Measurements from ENCODE around the gene MTHFR.
"Not testable (repeated sequence)": the region's sequence is repeated elsewhere in the genome, so short reads cannot be mapped to it uniquely, and the experiment has no call there.

MTHFR gene

DNA sequence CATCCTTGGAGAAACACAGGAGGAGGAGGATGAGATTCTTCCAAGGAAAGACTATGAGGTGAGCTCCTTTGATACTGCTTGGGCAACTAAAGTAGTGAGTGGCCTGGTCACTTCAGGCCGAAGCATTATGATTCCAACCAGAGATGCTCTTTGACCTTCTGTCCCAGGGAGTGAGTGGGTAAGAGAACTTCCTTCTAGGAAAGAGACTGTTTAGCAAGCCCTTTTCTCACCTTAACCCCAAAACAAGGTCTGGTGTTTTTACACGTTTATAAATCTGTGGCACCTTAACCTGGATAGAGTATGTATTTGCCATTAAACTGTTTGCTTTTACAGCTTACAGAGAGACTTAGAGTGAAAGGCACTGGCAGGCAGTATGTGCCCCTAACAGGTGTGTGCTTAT lies 1.4 kb upstream of the MTHFR start:
- WGBS (ENCODE audit: extremely low coverage, insufficient coverage, low lambda C conversion rate), result no CpG with 5 or more reads among the region's 2 CpGs
- DNase-seq, result no peak
- H3K4me2 ChIP-seq (ENCODE audit: low read length), result peak overlapping the region; percentile 32

DNA sequence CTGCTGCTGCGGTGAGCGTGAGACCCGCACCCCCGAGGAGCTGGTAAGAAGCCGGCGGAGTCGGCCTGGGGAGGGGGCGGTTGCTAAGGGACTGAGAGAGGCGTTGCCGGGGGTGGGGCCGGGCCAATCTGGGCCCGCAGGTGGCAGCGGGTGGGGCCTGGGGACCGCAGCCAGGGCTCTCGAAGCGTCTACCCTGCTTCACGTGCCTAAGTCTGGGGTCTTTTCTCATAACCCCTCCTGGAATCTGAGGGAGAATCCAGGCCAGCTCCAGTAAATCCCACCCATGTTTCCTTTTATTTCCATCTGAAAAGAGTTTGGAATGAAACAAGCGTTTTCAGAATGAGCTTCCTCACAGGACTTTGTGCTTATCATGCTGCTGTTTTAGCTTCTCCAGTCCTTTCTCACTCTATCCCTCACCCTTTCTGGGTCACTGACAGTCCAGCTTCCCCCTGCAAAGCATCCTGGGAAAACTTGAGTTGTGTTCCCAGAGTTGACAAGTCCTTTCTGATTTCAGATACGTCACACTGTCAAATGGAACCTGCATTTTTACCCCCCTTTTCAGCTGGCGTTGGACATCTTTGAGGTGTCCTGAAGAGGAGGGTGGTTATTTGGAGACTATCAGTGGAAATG lies 658 bp upstream of the MTHFR start:
- peaks cover 2% of the 10 kb centered on the region for H3K36me3 ChIP-seq (ENCODE audit: control insufficient read depth, insufficient read depth, low read length)
- H3K79me1 ChIP-seq (ENCODE audit: low read length), result peaks cover 15% of the 10 kb centered on the region
- H3K23ac ChIP-seq (ENCODE audit: low read length), result no peak overlapping the region
- no peak overlapping the region for H2BK15ac ChIP-seq (replicated peaks; ENCODE audit: low read depth)
- H3K9ac ChIP-seq (ENCODE audit: low read length), result peak overlapping the region; percentile 85
- peak; percentile 36 for DNase-seq
- peaks cover 27% of the 10 kb centered on the region for H3K79me2 ChIP-seq (ENCODE audit: control insufficient read depth, insufficient read depth, low read length)
- H3K27ac ChIP-seq (ENCODE audit: low read depth, low read length), result peak overlapping the region; percentile 90
- no CpG with 5 or more reads among the region's 20 CpGs for WGBS (ENCODE audit: extremely low coverage, insufficient coverage, low lambda C conversion rate)
- H3K27me3 ChIP-seq (ENCODE audit: insufficient read depth, low read length, poor library complexity), result no peaks in the 10 kb centered on the region
- peaks cover 12% of the 10 kb centered on the region for H3K4me1 ChIP-seq (ENCODE audit: control insufficient read depth, low read depth, low read length)
- peak overlapping the region; percentile 72 for H2BK5ac ChIP-seq (ENCODE audit: low read length)
- peak overlapping the region; percentile 41 for H3K4ac ChIP-seq (ENCODE audit: low read depth, low read length)
- peak overlapping the region; percentile 17 for H2BK120ac ChIP-seq (ENCODE audit: low read depth, low read length)
- peak overlapping the region; percentile 32 for H3K4me2 ChIP-seq (ENCODE audit: low read length)
- H2AK5ac ChIP-seq (ENCODE audit: low read length), result no peak overlapping the region
- no peak overlapping the region for H4K5ac ChIP-seq (ENCODE audit: low read length)
- peak overlapping the region; percentile 95 for H3K56ac ChIP-seq (ENCODE audit: low read length)
- H4K8ac ChIP-seq (ENCODE audit: low read depth, low read length), result peak overlapping the region; percentile 28
- peak overlapping the region; percentile 55 for H3K18ac ChIP-seq (ENCODE audit: low read length)
- H3K4me3 ChIP-seq (ENCODE audit: low read length), result peak overlapping the region; percentile 72

More for the DNA sequence above, 1.4 kb upstream of the MTHFR start:
- Histone ChIP-seq H2AK5ac (ENCODE audit: low read length) (no peak overlapping the region), H2BK120ac (ENCODE audit: low read depth, low read length) (no peak overlapping the region), H4K5ac (ENCODE audit: low read length) (no peak overlapping the region), H2BK15ac (replicated peaks; ENCODE audit: low read depth) (no peak overlapping the region), H3K56ac (ENCODE audit: low read length) (peak overlapping the region; percentile 11), H3K4me1 (ENCODE audit: control insufficient read depth, low read depth, low read length) (peaks cover 12% of the 10 kb centered on the region), H3K27ac (ENCODE audit: low read depth, low read length) (no peak overlapping the region), H3K79me2 (ENCODE audit: control insufficient read depth, insufficient read depth, low read length) (peaks cover 27% of the 10 kb centered on the region), H3K27me3 (ENCODE audit: insufficient read depth, low read length, poor library complexity) (no peaks in the 10 kb centered on the region), H3K9ac (ENCODE audit: low read length) (peak overlapping the region; percentile 17), H3K36me3 (ENCODE audit: control insufficient read depth, insufficient read depth, low read length) (peaks cover 2% of the 10 kb centered on the region), H3K4ac (ENCODE audit: low read depth, low read length) (no peak overlapping the region), H3K18ac (ENCODE audit: low read length) (no peak overlapping the region), H3K79me1 (ENCODE audit: low read length) (peaks cover 13% of the 10 kb centered on the region), H4K8ac (ENCODE audit: low read depth, low read length) (no peak overlapping the region), H3K4me3 (ENCODE audit: low read length) (no peak overlapping the region), H3K23ac (ENCODE audit: low read length) (no peak overlapping the region), H2BK5ac (ENCODE audit: low read length) (no peak overlapping the region)

DNA sequence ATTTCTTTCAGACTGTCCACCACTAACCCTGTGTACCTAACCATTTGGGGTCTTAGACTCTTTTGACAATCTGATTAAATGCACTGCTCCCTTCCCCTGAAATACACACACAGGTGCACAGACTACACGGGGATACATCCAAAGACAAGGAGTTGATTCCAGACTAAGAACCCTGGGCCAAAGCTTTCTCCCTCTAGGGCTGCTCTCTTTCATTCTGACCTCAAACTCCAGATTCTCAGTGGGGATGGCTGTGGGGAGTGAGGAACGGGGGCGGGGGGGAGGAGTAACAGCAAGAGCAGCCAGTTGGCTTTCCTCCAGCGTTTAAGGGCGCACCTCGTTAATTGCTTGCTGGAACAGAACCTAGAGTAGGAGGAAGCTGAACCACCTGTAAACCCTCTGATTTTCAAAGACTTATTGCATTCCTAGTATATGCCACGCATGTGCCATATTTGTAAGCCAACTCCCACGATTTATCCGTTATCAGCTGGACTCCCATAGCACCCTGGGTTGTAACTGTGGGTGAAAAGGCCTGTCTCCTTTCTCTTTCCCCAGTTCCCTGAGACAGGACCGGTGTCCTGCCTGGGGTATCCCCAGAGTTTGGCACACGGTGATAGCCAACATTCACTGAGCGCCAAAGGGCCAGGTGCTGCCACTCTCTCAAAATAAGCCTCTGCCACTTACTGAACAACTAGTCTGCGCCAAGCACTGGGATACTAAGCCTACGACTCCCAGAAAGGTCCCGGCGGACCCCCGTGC lies 920 bp downstream of the MTHFR start:
- Histone ChIP-seq H3K4me3 (ENCODE audit: low read length) (peak overlapping the region; percentile 84), H3K4me2 (ENCODE audit: low read length) (peak overlapping the region; percentile 95), H2BK120ac (ENCODE audit: low read depth, low read length) (peak overlapping the region; percentile 16), H3K18ac (ENCODE audit: low read length) (peak overlapping the region; percentile 25), H3K79me1 (ENCODE audit: low read length) (peaks cover 15% of the 10 kb centered on the region), H2AK5ac (ENCODE audit: low read length) (peak overlapping the region; percentile 83), H4K8ac (ENCODE audit: low read depth, low read length) (no peak overlapping the region), H2BK5ac (ENCODE audit: low read length) (peak overlapping the region; percentile 78), H3K27ac (ENCODE audit: low read depth, low read length) (peak overlapping the region; percentile 95), H3K9ac (ENCODE audit: low read length) (peak overlapping the region; percentile 96), H3K56ac (ENCODE audit: low read length) (peak overlapping the region; percentile 99), H3K4ac (ENCODE audit: low read depth, low read length) (peak overlapping the region; percentile 4), H3K27me3 (ENCODE audit: insufficient read depth, low read length, poor library complexity) (no peaks in the 10 kb centered on the region), H3K36me3 (ENCODE audit: control insufficient read depth, insufficient read depth, low read length) (peaks cover 5% of the 10 kb centered on the region), H2BK15ac (replicated peaks; ENCODE audit: low read depth) (no peak overlapping the region), H3K23ac (ENCODE audit: low read length) (no peak overlapping the region), H3K79me2 (ENCODE audit: control insufficient read depth, insufficient read depth, low read length) (peaks cover 27% of the 10 kb centered on the region), H3K4me1 (ENCODE audit: control insufficient read depth, low read depth, low read length) (peaks cover 12% of the 10 kb centered on the region), H4K5ac (ENCODE audit: low read length) (no peak overlapping the region)
- no CpG with 5 or more reads among the region's 17 CpGs for WGBS (ENCODE audit: extremely low coverage, insufficient coverage, low lambda C conversion rate)
- peak; percentile 31 for DNase-seq

DNA sequence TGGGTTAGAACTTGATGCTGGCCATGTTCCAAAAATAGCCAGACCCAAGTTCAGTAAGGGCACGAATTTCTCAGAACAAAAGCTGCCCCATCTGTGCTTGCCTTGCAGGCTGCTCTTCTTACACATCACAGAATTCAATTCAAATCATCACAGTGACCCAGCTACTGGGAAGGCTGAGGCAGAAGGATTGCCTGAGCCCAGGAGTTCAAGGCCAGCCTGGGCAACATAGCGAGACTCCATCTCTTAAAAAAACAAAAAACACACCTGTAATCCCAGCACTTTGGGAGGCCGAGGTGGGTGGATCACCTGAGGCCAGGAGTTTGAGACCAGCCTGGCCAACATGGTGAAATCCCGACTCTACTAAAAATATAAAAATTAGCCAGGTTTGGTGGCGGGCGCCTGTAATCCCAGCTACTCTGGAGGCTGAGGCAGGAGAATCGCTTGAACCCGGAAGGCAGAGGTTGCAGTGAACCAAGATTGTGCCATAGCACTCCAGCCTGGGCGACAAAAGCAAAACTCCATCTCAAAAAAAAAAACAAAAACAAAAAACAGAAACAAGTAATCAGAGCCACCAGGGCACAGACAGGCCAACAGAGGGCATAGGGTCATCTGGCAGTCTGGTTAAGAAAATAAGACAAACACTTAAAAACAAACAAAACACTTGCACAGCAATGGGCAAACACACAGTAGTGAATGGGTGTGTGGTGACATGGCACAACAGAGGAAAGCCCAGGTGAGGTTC lies 1.7 kb downstream of the MTHFR start:
- not testable (repeated sequence) for H3K4me3 ChIP-seq (ENCODE audit: low read length); H3K36me3 ChIP-seq (ENCODE audit: control insufficient read depth, insufficient read depth, low read length); H3K4ac ChIP-seq (ENCODE audit: low read depth, low read length); DNase-seq; H3K27ac ChIP-seq (ENCODE audit: low read depth, low read length); H3K23ac ChIP-seq (ENCODE audit: low read length); H2BK15ac ChIP-seq (replicated peaks; ENCODE audit: low read depth); H3K27me3 ChIP-seq (ENCODE audit: insufficient read depth, low read length, poor library complexity); H4K8ac ChIP-seq (ENCODE audit: low read depth, low read length); H3K18ac ChIP-seq (ENCODE audit: low read length); H4K5ac ChIP-seq (ENCODE audit: low read length); H2BK120ac ChIP-seq (ENCODE audit: low read depth, low read length)
- H3K4me1 ChIP-seq (ENCODE audit: control insufficient read depth, low read depth, low read length), result peaks cover 12% of the 10 kb centered on the region
- peak overlapping the region; percentile 64 for H3K56ac ChIP-seq (ENCODE audit: low read length)
- peak overlapping the region; percentile 64 for H3K9ac ChIP-seq (ENCODE audit: low read length)
- peak overlapping the region; percentile 30 for H2BK5ac ChIP-seq (ENCODE audit: low read length)
- peak overlapping the region; percentile 69 for H2AK5ac ChIP-seq (ENCODE audit: low read length)
- WGBS (ENCODE audit: extremely low coverage, insufficient coverage, low lambda C conversion rate), result no CpG with 5 or more reads among the region's 9 CpGs
- H3K4me2 ChIP-seq (ENCODE audit: low read length), result peak overlapping the region; percentile 70
- peaks cover 25% of the 10 kb centered on the region for H3K79me2 ChIP-seq (ENCODE audit: control insufficient read depth, insufficient read depth, low read length)
- H3K79me1 ChIP-seq (ENCODE audit: low read length), result peaks cover 13% of the 10 kb centered on the region

DNA sequence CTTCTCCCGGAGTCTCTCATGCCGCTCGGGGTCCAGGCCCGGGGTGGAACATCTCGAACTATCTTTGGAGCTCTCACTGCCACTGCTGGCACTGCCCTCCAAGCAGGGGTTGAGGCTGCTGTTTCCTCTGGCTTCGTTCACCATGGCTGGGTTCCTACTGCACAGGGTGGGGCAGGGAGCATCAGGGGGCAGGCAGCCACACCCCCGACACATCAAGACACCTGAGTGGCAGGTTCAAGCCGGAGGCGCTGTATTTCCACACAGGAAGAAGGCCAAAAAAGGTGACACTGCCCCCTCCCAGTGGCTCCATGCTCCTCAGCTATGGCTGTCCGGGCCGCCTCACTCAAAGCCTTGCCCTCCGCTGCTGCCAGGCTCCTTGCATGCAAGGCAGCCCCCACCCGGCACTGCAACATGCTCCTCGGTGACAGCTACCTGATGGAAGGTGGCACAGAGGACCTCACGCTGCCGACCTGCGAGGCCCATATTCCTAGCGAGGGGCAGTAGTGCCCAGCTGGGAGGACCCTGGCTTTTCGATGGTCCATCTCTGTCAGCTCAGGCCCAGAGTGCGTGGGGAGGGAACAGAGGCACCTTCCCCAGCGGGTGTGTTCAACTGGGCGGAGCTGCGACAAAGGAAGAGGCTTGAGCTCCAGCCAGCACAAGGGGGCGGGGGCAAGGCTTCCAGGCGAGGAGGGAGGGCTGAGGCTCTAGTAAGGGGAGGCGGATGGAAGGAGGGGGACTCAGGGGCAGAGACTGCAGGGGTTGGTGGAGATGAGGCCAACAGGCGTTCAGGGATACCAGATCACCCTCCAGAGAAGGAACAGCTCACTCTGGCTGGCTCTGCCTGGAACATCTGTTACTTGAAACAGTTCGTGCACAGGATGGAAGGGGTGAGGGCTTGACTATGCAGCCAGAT lies 2.5 kb downstream of the MTHFR start:
- peak; percentile 98 for DNase-seq
- Histone ChIP-seq H3K9ac (ENCODE audit: low read length) (peak overlapping the region; percentile 68), H3K4me3 (ENCODE audit: low read length) (peak overlapping the region; percentile 48), H4K5ac (ENCODE audit: low read length) (no peak overlapping the region), H3K79me1 (ENCODE audit: low read length) (peaks cover 12% of the 10 kb centered on the region), H3K79me2 (ENCODE audit: control insufficient read depth, insufficient read depth, low read length) (peaks cover 23% of the 10 kb centered on the region), H3K23ac (ENCODE audit: low read length) (no peak overlapping the region), H4K8ac (ENCODE audit: low read depth, low read length) (no peak overlapping the region), H3K56ac (ENCODE audit: low read length) (peak overlapping the region; percentile 91), H2BK15ac (replicated peaks; ENCODE audit: low read depth) (no peak overlapping the region), H3K4ac (ENCODE audit: low read depth, low read length) (no peak overlapping the region), H3K4me1 (ENCODE audit: control insufficient read depth, low read depth, low read length) (peaks cover 12% of the 10 kb centered on the region), H3K27ac (ENCODE audit: low read depth, low read length) (no peak overlapping the region), H2BK120ac (ENCODE audit: low read depth, low read length) (no peak overlapping the region), H3K36me3 (ENCODE audit: control insufficient read depth, insufficient read depth, low read length) (peaks cover 4% of the 10 kb centered on the region), H2AK5ac (ENCODE audit: low read length) (peak overlapping the region; percentile 69), H3K4me2 (ENCODE audit: low read length) (peak overlapping the region; percentile 99), H2BK5ac (ENCODE audit: low read length) (peak overlapping the region; percentile 84), H3K18ac (ENCODE audit: low read length) (no peak overlapping the region), H3K27me3 (ENCODE audit: insufficient read depth, low read length, poor library complexity) (no peaks in the 10 kb centered on the region)
- WGBS (ENCODE audit: extremely low coverage, insufficient coverage, low lambda C conversion rate), result no CpG with 5 or more reads among the region's 28 CpGs

All from mesendoderm (in vitro differentiated cells).